HG02798 (cell line): Measurements from ENCODE around the gene MOV10L1.

ENCODE experiments used
- ATAC-seq: cut with Tn5 transposase; IDR thresholded peaks from one replicate; pipeline ENCODE4 v1.9.1; 2021; ENCODE audit warnings: mild to moderate bottlenecking; ENCODE audit not compliant: unreplicated experiment, poor library complexity

The MOV10L1 gene

DNA sequence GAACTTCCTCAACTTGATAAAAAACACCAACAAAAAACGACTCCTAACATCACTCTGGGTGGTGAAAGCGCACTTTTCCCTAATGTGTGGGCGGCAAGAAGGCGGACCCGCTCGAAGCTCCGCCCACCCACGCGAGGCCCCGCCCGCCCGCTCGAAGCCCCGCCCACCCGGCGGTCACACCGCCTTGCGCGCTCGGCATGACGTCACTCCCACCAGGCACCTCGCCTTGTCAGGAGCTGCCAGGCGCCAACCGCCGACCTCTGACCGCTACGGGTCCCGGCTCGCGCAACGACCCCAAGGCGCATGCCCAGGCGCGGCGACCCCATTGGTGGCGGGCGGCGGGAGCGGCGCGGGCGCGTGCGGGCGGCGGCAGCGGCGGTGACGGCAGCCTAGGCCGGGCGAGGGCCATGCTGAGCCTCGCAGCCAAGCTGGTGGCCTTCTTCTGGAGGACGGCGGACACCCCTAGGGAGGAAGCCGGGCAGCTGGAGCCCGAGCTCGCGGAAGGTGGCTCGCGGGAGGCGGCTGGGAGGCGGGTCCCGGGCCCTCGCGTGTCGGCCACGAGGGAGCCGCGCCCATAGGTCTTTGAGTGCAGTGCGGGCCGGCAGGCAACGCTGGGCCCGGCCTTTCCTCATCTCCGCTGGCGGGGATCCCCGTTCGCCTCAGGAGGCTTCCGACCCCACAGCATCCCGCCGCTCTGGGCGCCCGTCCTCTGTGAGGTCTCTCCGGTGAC lies at the start of gene MOV10L1:
Gene MOV10L1 (plus strand): TSS at position 325 of the 730 bp plus-strand sequence. CDS start 83 bp downstream, at position 408.
- ATAC-seq: no peak

DNA sequence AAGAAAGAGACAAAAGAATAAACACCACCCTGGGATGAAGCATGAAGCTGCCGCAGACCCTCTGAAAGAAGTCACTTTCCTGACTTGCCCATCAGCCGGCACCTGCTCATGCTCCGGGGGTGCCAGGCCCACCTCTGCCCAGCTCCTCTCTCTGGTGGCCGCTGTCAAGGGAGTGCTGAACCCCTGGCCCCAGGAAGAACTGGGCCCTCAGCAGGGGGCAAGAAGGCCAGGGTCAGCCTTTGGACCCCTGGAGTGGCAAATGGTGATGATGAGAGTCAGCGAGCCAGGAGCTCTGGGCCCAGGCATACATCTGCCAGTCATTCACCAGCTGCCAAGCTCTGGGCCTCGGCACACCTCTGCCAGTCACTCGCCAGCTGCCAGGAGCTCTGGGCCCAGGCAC lies 49.1 kb upstream of the MOV10L1 start:
- no peak for ATAC-seq

DNA sequence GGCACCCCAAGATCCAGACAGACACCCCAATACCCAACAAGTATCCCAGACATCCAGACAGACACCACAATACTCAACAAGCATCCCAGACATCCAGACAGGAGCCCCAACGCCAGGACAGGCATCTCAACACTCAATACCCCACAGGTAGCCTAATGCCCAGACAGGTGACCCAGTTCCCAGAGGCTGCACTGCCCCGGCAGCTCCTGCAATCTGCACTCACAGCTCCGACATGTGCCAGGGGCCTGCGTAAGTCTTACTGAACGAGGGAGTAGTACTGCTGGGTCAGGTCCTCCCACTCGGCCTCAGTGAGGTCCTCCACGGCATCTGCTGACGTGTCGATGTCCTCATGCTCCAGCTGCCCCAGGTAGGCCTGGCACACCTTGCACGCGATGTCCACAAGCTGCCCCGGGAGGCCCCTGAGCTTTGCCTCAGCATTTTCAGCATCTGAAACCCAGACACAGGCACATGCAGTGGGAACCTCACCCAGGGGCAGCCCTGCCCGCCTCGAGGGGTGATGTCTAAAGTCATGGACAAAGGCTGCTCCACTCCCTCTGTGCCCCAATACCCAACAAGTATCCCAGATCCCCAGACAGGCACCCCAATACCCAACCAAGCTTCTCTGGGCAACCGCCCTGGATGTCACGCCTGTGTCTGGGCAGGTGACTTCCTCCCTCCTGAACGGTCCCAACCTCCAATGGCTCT lies 48.3 kb upstream of the MOV10L1 start:
- no peak for ATAC-seq

DNA sequence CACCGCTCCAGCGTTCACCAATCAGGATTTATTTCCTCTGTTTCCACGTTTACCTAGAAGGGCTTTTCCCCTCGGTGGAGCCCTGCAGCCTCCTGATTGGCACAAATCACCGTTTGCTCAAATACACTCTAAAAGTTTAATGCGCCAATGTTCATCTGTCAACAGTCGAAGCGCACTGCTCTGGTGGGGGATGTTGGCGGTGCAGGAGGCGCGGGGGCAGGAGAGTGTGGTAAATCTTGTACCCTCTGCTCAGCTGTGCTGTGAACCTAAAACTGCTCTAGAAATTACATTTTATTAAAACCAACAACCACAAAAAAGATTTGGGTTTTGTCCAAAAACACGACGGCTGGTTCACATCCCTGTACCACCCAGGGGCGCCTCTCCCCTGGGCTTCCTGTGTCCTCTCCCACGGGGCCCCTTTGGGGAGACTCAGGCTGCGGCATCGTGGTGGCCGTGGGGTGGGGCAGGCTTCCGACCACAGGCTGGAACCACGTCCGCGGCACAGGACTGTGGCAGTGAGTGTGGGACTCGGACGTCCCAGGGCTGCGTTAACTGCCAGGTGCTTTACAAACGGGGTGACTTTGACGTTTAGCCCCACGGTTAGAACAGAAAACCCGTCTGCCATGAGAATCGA lies 45.2 kb upstream of the MOV10L1 start:
- ATAC-seq: no peak

DNA sequence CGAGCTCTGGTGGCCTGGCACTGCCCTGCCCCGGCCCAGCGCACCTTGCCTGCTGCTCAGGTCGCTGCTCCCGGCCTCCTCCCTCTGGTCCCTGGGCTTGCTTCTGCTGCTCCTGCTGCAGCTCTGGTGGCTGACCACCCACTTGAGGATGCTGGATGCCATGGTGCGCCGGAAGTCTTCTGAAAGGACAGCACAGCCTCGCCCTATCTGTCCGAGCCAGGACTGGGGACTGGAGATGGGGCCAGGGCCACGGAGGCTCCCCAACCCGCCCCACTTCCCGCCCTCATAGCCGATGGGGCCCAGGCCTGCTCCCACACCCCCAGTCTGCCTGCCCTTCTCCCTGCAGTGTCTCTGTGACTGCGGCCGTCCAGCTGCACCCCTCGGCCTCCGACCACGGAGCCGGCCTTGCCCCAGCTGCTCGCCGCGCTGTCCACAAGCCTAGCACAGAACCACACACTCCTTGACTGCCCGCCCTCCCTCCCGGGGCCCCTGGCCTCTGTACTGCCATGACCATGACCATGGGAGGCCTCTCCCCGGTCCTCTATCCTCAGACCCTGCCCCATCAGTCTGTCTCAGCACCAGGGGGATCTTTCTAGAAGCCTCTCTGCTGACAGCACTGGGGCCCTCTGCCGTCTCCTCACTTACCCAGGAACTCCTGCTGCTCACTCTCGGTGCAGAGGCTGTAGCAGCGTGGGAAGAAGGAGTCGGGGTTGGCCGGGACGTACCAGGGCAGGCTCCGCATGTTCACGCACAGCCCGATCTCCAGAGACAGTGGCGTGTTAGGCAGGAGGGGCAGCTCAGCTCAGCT lies 44.4 kb upstream of the MOV10L1 start:
- no peak for ATAC-seq

DNA sequence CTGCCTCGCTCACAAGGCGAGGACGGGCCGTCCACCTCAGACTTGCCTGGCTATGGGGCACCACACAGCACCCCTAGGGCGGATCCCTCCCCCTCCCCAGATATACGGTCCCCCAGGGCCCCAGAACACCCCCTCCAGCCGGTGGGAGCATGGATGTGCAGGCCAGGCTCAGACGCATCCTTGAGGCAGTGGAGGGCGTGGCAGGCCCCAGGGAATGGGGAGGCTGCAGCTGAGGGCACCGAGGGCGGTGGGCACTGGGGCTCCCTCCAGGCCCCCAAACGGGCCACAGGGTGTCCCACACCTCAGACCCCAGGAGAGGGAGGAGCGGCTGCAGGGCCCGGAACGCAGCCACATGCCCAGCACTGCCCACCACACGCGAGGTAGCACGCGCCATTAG lies 43.8 kb upstream of the MOV10L1 start:
- ATAC-seq: no peak

DNA sequence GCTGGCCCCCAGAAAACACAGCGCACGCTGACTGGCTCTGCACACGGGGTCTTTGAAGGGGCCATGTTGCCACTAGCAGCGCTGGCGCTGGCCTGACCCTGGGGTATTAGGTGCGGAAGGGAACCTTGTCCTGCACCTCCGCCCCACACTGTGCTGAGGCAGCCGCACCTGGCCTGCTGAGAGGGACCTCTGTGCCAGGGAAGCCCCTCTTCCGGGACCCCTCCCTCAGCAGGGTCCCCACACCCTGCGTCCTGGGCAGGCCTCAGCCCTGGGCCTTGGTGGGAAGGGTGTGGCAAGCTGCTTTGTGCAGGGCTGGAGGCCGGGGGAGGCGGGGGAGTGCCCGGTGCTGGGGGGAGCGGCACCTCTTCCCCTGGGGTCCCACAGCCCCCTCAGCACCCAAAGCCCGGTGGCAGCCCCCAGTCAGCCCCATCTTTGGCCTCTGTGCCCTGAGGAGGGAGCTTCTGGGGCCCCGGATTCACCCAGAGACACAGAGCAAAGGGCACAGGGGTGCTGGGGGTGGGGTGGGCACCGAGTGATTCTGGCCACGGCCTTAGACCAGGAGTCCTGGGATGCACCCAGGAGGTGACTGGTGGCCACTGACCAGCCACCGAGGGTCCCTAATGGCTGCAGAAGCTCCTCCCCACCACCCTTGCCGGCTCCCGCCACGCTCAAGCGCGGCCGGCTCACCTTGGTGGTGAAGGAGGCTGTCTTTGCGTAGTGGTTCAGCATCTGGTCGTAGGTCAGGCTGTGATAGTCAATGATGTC lies 43.1 kb upstream of the MOV10L1 start:
- no peak for ATAC-seq

DNA sequence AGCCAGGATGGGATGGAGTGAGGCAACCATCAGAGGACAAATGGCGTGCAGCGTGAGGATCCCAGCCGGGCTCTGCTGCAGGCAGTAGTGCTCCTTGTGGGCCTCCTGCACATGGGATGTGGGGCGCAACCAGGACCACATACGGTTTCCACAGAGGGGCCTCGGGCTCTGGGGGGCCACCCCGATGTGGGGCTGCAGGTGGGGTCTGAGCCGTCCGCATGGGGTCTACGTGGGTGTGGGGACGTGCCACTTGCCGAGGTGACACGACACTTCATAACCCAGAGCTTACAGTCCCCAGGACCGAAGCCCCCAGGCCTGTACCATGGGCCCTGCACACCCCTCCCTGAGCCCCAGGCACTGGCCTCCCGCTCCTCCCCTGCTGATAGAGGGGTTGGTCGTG lies 42.5 kb upstream of the MOV10L1 start:
- no peak for ATAC-seq

DNA sequence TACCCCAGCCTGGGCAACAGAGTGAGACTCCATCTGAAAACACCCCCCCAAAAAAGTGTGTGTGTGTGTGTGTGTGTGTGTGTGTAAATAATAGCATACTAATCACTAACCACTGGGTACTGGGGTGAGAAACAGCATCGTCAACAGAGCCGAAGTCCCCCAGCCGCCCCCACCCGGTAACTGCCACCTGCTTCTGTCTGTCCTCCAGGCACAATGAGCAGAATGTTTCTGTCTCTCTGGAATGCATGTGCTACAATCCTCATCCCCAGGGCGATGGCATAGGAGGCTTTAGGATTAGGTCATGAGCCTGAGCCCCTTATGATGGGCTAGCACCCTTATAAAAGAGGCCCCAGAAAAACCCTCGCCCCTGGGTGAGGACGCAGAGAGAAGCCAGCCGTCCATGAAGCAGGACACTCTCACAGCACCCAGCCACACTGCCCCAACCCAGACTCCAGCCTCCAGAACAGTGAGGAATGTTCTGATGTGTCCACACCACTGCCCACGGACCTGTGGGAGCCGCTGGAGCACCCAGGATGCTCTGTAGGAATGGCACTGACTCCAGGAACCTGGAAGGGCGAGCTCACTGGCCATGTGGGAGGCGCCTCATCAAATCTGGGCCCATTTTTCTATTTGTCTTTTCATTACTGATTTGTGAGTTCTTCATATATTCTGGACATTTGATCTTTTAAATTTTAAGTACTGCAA lies 41.6 kb upstream of the MOV10L1 start:
- no peak for ATAC-seq

DNA sequence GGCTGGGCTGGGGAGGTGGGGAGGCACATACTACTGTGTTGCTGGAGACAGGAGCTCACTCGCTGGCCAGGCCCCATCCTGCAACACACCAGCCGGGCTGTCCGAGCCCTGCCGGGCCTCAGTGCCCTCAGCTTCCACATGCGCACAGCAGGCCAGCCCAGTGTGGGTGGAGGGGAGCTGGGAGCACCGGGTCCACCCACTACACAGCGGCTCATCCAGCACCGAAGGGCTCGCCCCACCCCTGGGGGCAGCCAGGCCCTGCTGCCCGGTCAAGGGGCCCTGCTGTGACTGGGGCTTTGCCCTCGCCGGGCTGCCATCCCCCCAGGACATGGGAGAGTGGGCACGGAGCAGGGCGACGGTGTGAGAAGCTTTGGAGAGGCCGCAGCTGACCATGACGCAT lies 41.0 kb upstream of the MOV10L1 start:
- no peak for ATAC-seq

DNA sequence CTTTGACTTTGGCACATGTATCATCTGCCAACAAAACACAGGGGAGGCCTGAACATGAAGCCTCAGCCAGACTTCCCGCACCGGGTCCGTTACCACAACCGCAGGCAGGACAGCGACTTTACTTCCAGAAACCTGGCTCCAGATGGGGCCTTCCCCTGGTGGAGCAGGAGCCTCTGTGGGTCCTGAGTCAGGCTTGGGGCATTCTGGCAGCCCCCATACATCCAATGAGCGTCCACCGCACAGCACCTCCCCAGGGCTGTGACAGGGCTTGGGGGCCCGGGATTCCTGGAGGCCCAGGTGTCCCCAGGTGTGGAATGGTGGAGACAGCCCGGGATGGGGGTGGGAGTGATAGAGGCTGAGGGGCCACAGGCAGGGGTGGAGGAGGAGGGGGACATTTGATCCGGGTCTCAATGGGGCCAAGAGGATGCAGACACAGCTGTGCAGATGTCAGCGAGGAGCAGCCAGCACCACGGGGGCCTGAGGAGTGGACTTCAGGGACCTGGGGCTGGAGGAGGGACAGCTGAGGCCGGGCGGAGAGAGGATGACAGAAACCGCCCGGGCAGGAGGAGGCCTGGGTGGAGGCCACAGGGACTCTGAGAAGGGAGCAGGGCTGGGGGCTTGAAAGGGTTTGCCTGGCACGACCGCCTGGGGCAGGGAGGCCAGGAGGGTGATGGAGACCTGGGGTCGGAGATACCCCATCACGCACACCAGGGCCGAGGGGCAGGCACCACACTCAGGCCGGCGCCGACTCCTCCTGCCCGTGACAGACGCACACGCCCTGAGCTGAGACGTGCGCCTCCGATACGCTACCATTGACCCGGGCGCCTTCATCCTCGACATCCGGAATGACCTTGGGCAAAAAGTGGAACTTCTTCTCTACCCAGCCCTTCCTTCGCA lies 40.3 kb upstream of the MOV10L1 start:
- ATAC-seq: no peak

DNA sequence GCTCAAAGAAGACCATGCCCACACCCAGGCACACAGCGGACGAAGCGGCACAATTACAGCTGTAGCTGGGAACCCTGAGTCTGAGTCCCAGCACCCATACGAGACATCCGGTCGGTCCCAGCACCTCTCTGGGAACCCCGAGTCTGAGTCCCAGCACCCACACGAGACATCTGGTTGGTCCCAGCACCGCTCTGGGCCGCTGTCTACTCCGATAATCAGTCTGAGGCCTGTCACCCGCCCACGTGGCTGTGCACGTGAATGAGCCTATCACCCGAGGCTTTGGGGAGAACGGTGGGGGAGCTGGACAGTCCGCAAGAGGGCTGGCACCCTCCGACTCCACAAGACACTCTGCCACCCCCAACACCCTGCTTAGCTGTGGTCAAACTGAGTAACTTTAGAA lies 37.9 kb upstream of the MOV10L1 start:
- ATAC-seq: no peak

DNA sequence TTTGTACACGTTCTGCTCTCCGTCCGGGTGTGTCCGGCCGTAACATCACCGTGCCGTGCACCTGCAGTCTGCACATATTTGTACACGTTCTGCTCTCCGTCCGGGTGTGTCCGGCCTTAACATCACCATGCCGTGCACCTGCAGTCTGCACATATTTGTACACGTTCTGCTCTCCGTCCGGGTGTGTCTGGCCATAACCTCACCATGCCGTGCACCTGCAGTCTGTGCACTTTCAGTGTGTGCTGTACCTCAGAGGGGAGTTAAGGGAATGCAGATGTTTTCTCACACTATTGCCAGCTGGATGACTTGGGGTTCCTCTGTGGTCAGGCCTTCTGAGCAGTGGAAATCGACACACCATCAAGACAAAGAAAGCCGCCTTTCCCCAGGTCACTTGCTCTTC lies 35.9 kb upstream of the MOV10L1 start:
- ATAC-seq: no peak

DNA sequence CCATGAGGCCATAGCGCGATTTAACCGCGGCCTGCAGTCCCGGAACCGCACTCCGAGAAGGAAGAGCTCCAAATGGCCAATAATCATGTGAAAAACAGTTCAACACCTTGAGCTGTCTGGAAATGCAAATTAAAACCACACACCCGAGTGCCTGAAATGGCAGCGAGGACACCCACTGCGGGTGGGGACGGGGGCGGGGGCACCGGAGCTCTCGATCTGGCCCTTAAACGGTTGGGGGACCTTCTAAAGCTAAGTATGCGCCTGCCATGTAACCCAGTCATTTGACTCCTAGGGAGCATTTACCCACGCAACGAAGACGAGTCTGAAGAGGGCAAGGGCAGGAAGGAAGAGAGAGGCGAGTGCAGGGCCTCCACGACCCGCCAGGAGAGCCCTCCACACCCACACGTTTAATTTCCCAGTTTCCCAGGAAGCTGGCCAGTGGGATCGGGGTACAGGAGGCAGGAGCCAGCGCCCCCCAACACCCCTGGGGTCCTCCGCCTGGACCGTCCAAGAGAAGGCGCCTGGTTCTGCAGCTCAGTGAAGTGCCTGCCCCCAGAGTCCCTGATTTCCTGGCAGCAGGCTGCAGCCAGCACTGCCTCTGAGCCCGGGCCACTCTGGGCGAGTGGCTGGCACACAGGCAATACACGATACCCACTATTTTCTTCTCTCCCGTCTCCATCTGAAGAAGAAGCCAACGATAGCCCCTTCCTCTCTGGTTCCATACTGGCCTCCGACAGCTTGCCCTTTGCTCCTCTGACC lies 33.4 kb upstream of the MOV10L1 start:
- ATAC-seq: no peak

DNA sequence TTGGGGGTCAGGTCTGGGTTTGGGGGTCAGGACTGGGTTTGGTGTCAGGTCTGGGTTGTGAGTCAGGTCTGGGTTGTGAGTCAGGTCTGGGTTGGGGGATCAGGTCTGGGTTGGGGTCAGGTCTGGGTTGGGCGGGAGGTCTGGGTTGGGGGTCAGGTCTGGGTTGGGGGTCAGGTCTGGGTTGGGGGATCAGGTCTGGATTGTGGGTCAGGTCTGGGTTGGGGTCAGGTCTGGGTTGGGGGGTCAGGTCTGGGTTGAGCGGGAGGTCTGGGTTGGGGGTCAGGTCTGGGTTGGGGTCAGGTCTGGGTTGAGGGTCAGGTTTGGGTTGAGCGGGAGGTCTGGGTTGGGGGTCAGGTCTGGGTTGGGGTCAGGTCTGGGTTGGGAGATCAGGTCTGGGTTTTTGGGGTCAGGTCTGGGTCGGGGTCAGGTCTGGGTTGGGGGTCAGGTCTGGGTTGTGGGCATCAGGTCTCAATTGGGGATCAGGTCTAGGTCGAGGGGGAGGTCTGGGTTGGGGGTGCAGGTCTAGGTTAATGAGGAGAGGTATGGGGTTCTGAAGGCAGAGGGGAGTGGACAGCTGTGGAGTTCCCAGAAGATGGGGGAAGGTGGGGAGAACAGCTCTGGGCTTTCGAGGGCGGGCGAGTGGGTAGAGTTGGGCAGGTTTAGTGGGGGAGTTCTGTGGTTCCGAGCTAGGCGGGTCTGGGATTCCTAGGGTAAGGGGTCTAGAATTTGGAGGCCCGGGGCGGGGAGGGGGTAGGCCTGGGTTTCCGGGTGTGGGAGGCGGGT lies 32.3 kb upstream of the MOV10L1 start:
- ATAC-seq: no peak

DNA sequence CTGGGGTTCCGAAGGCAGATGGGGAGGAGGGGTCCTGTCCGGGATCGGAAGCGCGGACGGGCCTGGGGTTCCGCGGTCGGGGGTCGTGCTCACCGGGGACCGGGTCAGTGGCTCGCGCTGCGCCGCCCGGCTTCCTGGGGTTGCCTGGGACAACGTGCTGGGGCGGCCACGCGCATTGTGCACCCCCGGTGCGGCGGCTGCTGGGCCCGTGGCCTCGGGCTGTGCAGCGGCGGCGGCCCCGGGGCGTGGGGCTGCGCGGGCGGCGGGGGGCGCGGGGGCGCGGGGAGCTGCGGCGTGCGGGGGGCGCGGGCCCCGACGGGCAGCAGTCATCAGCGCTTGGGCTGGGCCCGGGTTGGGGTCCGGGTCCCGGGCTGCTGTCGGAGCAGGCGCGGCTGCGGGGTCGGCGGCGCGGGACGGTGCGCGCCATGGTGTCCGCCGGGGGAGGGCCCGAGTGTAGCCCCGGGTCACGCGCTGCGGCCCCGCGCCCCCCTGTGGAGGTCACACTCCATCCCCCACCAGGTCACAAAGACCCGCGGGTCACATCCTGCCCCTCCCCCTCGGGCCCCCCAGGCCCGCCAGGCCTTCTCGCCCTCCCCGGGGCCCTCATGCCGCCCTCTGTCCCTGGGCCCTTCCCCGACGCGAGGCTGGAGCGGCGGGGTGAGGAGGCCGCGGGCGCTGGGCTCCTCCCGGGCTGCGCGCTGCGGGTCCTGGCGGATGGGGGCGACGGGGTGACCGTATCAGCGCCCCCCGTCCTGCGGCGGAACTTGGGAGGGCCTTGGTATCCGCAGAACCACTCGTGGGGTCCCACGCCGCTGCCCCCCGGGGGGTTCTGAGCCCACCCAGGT lies 31.5 kb upstream of the MOV10L1 start, which contains the start of gene TTLL8:
Gene TTLL8 (minus strand): TSS at position 238 of the 845 bp plus-strand sequence.
- ATAC-seq: no peak
